Measurements from ENCODE around the gene CCL18. TPM values are rescaled to one million over a fixed set of nuclear protein-coding genes. Genes with fewer than 3 reads are reported as not detected.
"Not testable (repeated sequence)": the region's sequence is repeated elsewhere in the genome, so short reads cannot be mapped to it uniquely, and the experiment has no call there.

CCL18 gene
- total and polyA plus RNA-seq, 2 donors (not counting 1 experiment from before 2014, with no cell fraction given) = not detected

GRCh38 chr17:36111068-36111490 lies 47.0 kb downstream of the CCL18 start:
- H3K4me3 Mint-ChIP-seq = peak overlapping the region; percentile 14
- no peaks in the 10 kb centered on the region for H3K79me2 ChIP-seq (ENCODE audit: control insufficient read depth, insufficient read depth, low read length)
- H3K27ac ChIP-seq (ENCODE audit: low read length in 2 of 2) = peak overlapping the region in 1 of 2 donors; percentile 20
- H3K36me3 ChIP-seq (replicated peaks in 1 of 2; ENCODE audit: control extremely low read depth in 1 of 2, control insufficient read depth in 1 of 2, extremely low read depth in 1 of 2, insufficient read depth in 2 of 2, low read length in 1 of 2) = no peaks in the 10 kb centered on the region
- intact Hi-C loops (cut with micrococcal nuclease) = no loop called here
- peaks cover 0 to 4% (median 0%) of the 10 kb centered on the region in 4 experiments for H3K27me3 ChIP-seq (replicated peaks in 1 of 4; ENCODE audit: control extremely low read depth in 1 of 4, control insufficient read depth in 3 of 4, insufficient read depth in 4 of 4, low read length in 3 of 4)
- DNase-seq (no peak), ATAC-seq (ENCODE audit: low read depth) (no peak)
- TF ChIP-seq CTCF (IDR thresholded peaks at IDR 0.05) = no peak
- H3K27me3 Mint-ChIP-seq = peaks cover 18% of the 10 kb centered on the region
- no peak overlapping the region for H3K27ac Mint-ChIP-seq
- H3K4me3 ChIP-seq (ENCODE audit: control extremely low read depth in 1 of 5, extremely low read depth in 1 of 5, insufficient read depth in 1 of 5, low read depth in 2 of 5, low read length in 4 of 5) = no peak overlapping the region
- peaks cover 11% of the 10 kb centered on the region for H3K9me3 Mint-ChIP-seq (ENCODE audit: insufficient read depth)
- POLR2A ChIA-PET = no interaction called here
- peaks cover 12 to 20% of the 10 kb centered on the region in 2 donors for H3K4me1 ChIP-seq (ENCODE audit: control insufficient read depth in 2 of 2, insufficient read depth in 2 of 2, low read length in 2 of 2)
- no peak overlapping the region for H3K4me2 ChIP-seq (replicated peaks; ENCODE audit: low read depth, low read length, poor library complexity, severe bottlenecking)
- H3K4me1 Mint-ChIP-seq = peaks cover 31% of the 10 kb centered on the region
- H3K9ac ChIP-seq (ENCODE audit: low read length) = no peak overlapping the region
- H4K20me1 ChIP-seq (ENCODE audit: control insufficient read depth, insufficient read depth, low read length, poor library complexity, severe bottlenecking) = no peaks in the 10 kb centered on the region
- H3K9me3 ChIP-seq (ENCODE audit: control extremely low read depth in 1 of 3, control insufficient read depth in 2 of 3, insufficient read depth in 1 of 3, low read length in 2 of 3) = peaks cover 1 to 15% (median 9%) of the 10 kb centered on the region in 3 donors
- H2AFZ ChIP-seq (ENCODE audit: insufficient read depth, low read depth, low read length, poor library complexity, severe bottlenecking) = no peak overlapping the region
- WGBS (ENCODE audit: insufficient coverage) = 26% methylated on average over 3 of the region's 4 CpGs
- CTCF ChIA-PET = interaction anchor here (1.4 kb wide), 1 partner anchor 21 kb away, joined by 4 read pairs; the partner anchor contains the start of gene CCL3

GRCh38 chr17:36112572-36112971 lies 48.5 kb downstream of the CCL18 start:
- POLR2A ChIA-PET = no interaction called here
- DNase-seq = no peak
- Mint-ChIP-seq H3K27me3 (peaks cover 10% of the 10 kb centered on the region), H3K4me1 (peaks cover 30% of the 10 kb centered on the region), H3K27ac (peak overlapping the region; percentile 16), H3K4me3 (no peak overlapping the region), H3K9me3 (ENCODE audit: insufficient read depth) (peaks cover 11% of the 10 kb centered on the region)
- ATAC-seq (ENCODE audit: low read depth) = no peak
- H2AFZ ChIP-seq (ENCODE audit: insufficient read depth, low read depth, low read length, poor library complexity, severe bottlenecking) = no peak overlapping the region
- no peaks in the 10 kb centered on the region for H3K27me3 ChIP-seq (replicated peaks in 1 of 4; ENCODE audit: control extremely low read depth in 1 of 4, control insufficient read depth in 3 of 4, insufficient read depth in 4 of 4, low read length in 3 of 4)
- H3K9ac ChIP-seq (ENCODE audit: low read length) = no peak overlapping the region
- CTCF ChIA-PET = no interaction called here
- peaks cover 1 to 15% (median 9%) of the 10 kb centered on the region in 3 donors for H3K9me3 ChIP-seq (ENCODE audit: control extremely low read depth in 1 of 3, control insufficient read depth in 2 of 3, insufficient read depth in 1 of 3, low read length in 2 of 3)
- no peaks in the 10 kb centered on the region for H3K79me2 ChIP-seq (ENCODE audit: control insufficient read depth, insufficient read depth, low read length)
- intact Hi-C loops (cut with micrococcal nuclease) = no loop called here
- H3K4me3 ChIP-seq (ENCODE audit: control extremely low read depth in 1 of 5, extremely low read depth in 1 of 5, insufficient read depth in 1 of 5, low read depth in 2 of 5, low read length in 4 of 5) = no peak overlapping the region
- H3K36me3 ChIP-seq (replicated peaks in 1 of 2; ENCODE audit: control extremely low read depth in 1 of 2, control insufficient read depth in 1 of 2, extremely low read depth in 1 of 2, insufficient read depth in 2 of 2, low read length in 1 of 2) = no peaks in the 10 kb centered on the region
- no peak for TF ChIP-seq CTCF (IDR thresholded peaks at IDR 0.05)
- no peak for TF ChIP-seq EZH2 (IDR thresholded peaks at IDR 0.05; ENCODE audit: borderline replicate concordance, insufficient read depth, low read depth, low read length, poor library complexity, severe bottlenecking)
- H3K4me1 ChIP-seq (ENCODE audit: control insufficient read depth in 2 of 2, insufficient read depth in 2 of 2, low read length in 2 of 2) = peaks cover 13 to 17% of the 10 kb centered on the region in 2 donors
- no peak overlapping the region for H3K4me2 ChIP-seq (replicated peaks; ENCODE audit: low read depth, low read length, poor library complexity, severe bottlenecking)
- no peaks in the 10 kb centered on the region for H4K20me1 ChIP-seq (ENCODE audit: control insufficient read depth, insufficient read depth, low read length, poor library complexity, severe bottlenecking)
- no peak overlapping the region for H3K27ac ChIP-seq (ENCODE audit: low read length in 2 of 2)

GRCh38 chr17:36113131-36113530 lies 49.1 kb downstream of the CCL18 start:
- H3K79me2 ChIP-seq (ENCODE audit: control insufficient read depth, insufficient read depth, low read length); DNase-seq; CTCF ChIA-PET; H3K9ac ChIP-seq (ENCODE audit: low read length); H2AFZ ChIP-seq (ENCODE audit: insufficient read depth, low read depth, low read length, poor library complexity, severe bottlenecking); H3K27ac Mint-ChIP-seq; H3K4me3 Mint-ChIP-seq; H3K36me3 ChIP-seq (replicated peaks in 1 of 2; ENCODE audit: control extremely low read depth in 1 of 2, control insufficient read depth in 1 of 2, extremely low read depth in 1 of 2, insufficient read depth in 2 of 2, low read length in 1 of 2); intact Hi-C loops (cut with micrococcal nuclease); H3K27me3 Mint-ChIP-seq; H3K27ac ChIP-seq (ENCODE audit: low read length in 2 of 2); H3K4me2 ChIP-seq (replicated peaks; ENCODE audit: low read depth, low read length, poor library complexity, severe bottlenecking); H3K27me3 ChIP-seq (replicated peaks in 1 of 4; ENCODE audit: control extremely low read depth in 1 of 4, control insufficient read depth in 3 of 4, insufficient read depth in 4 of 4, low read length in 3 of 4); POLR2A ChIA-PET; H4K20me1 ChIP-seq (ENCODE audit: control insufficient read depth, insufficient read depth, low read length, poor library complexity, severe bottlenecking); H3K4me3 ChIP-seq (ENCODE audit: control extremely low read depth in 1 of 5, extremely low read depth in 1 of 5, insufficient read depth in 1 of 5, low read depth in 2 of 5, low read length in 4 of 5); ATAC-seq (ENCODE audit: low read depth): not testable (repeated sequence)
- Mint-ChIP-seq H3K4me1 (peaks cover 31% of the 10 kb centered on the region), H3K9me3 (ENCODE audit: insufficient read depth) (peaks cover 11% of the 10 kb centered on the region)
- peaks cover 19% of the 10 kb centered on the region in 2 donors for H3K4me1 ChIP-seq (ENCODE audit: control insufficient read depth in 2 of 2, insufficient read depth in 2 of 2, low read length in 2 of 2)
- no CpG with 5 or more reads among the region's 1 CpG for WGBS (ENCODE audit: insufficient coverage)
- peaks cover 1 to 15% (median 9%) of the 10 kb centered on the region in 3 donors for H3K9me3 ChIP-seq (ENCODE audit: control extremely low read depth in 1 of 3, control insufficient read depth in 2 of 3, insufficient read depth in 1 of 3, low read length in 2 of 3)

Measured in B cell (primary cell).